Spleen (tissue), 13 donors: Measurements from ENCODE around the gene HEPHL1. TPM values are rescaled to one million over a fixed set of nuclear protein-coding genes. Genes with fewer than 3 reads are reported as not detected.
"Not testable (repeated sequence)": the region's sequence is repeated elsewhere in the genome, so short reads cannot be mapped to it uniquely, and the experiment has no call there.

Source experiments
- DNase-seq: peaks from one replicate; pipeline ENCODE4 v3.0.0-alpha.2; 2020
- H3K27ac ChIP-seq, 8 donors: fragments of 200-600 bp; sonication (generic) in 7 of 8; 1 replicate in 4 of 8; 2 replicates in 4 of 8; pipeline versions ENCODE4 v1.5.0 to v1.8.0; 2016 to 2021; ENCODE audit warnings: inconsistent platforms in 4 of 8, mild to moderate bottlenecking in 4 of 8, moderate library complexity in 1 of 8
- H3K27me3 ChIP-seq, 7 donors: fragments of 200-600 bp; sonication (generic) in 6 of 7; replicated peaks in 1 of 7; 1 replicate in 4 of 7; 2 replicates in 3 of 7; pipeline versions ENCODE4 v1.5.0 to v1.8.0; 2016 to 2021; ENCODE audit warnings: inconsistent platforms in 3 of 7, mild to moderate bottlenecking in 1 of 7
- H3K36me3 ChIP-seq, 6 donors: fragments of 200-600 bp; sonication (generic) in 5 of 6; 1 replicate in 4 of 6; 2 replicates in 2 of 6; pipeline versions ENCODE4 v1.5.0 to v1.8.0; 2016 to 2021; ENCODE audit warnings: inconsistent platforms in 2 of 6
- H3K4me1 ChIP-seq, 6 donors: fragments of 200-600 bp; sonication (generic) in 5 of 6; 1 replicate in 3 of 6; 2 replicates in 3 of 6; pipeline versions ENCODE4 v1.5.0 to v1.8.0; 2016 to 2021; ENCODE audit warnings: inconsistent platforms in 3 of 6
- H3K4me3 ChIP-seq, 8 donors: fragments of 200-600 bp; sonication (generic) in 7 of 8; 1 replicate in 4 of 8; 2 replicates in 4 of 8; pipeline versions ENCODE4 v1.5.0 to v1.8.0; 2016 to 2021; ENCODE audit warnings: inconsistent platforms in 4 of 8, mild to moderate bottlenecking in 4 of 8, moderate library complexity in 2 of 8
- H3K9me3 ChIP-seq, 8 donors: fragments of 200-600 bp; sonication (generic) in 7 of 8; 1 replicate in 4 of 8; 2 replicates in 4 of 8; pipeline versions ENCODE4 v1.5.0 to v1.8.0; 2016 to 2021; ENCODE audit warnings: inconsistent platforms in 4 of 8
- POLR2A ChIP-seq, 3 donors: fragments of 450-650 bp; IDR thresholded peaks; one replicate each; pipeline ENCODE4 v1.5.1; 2017; ENCODE audit warnings: antibody characterized with exemption in 3 of 3, mild to moderate bottlenecking in 1 of 3
- POLR2AphosphoS5 ChIP-seq, 3 donors: sonication (generic); formaldehyde crosslinking; IDR thresholded peaks; one replicate each; pipeline ENCODE4 v1.5.1; 2017; ENCODE audit warnings: antibody characterized with exemption in 3 of 3
- WGBS, 5 donors: extraction: QIAGEN DNeasy Blood & Tissue Kit in 3 of 5; methylation state at CpG; one replicate each; pipeline versions ENCODE4 v1.1.5 to v1.1.7; 2013 to 2018; 5-methylcytosine and 5-hydroxymethylcytosine counted together
- intact Hi-C: fragments of 100-400 bp; cut with DNase I; formaldehyde crosslinking; loops from one replicate; pipeline ENCODE4 v1.15.0; 2023; ENCODE audit warnings: low total_unique reads
- long read RNA-seq, 2 donors: transcript quantifications; one replicate each; lab custom pipeline, GENCODE V29; 2026
- polyA plus RNA-seq, 3 donors: library from polyadenylated mRNA; stranded (reverse); fragments of 200-250 nt; gene quantifications; one replicate each; pipeline ENCODE4 v1.2.1, GENCODE V29; 2013
- total RNA-seq, 7 donors: library from RNA; depleted of rRNA in 3 of 7; stranded (reverse); fragments of >200 nt in 3 of 7; fragmentation: NEBNext Ultra II Directional in 4 of 7; extraction: Animal tissue kit (Norgen Biotek cat#: 25700) in 4 of 7; gene quantifications; one replicate each; pipeline versions ENCODE4 v1.1.0 to v1.2.1, GENCODE V29; 2016 to 2021
- TF ChIP-seq, protein P1 (sequence below), 11 experiments: fragments of 200-600 bp in 7 of 11; fragments of 450-650 bp in 4 of 11; sonication (generic) in 4 of 11; IDR thresholded peaks in 8 of 11; conservative IDR thresholded peaks in 3 of 11; 1 replicate in 7 of 11; 2 replicates in 4 of 11; pipeline versions ENCODE4 v1.4.0 to v1.8.0; 2016 to 2021; ENCODE audit warnings: antibody characterized with exemption in 11 of 11, inconsistent platforms in 4 of 11, mild to moderate bottlenecking in 1 of 11
- donor health status: healthy with polysubstance abuse.
- donor health status: DM: no; HTN: no; CAD: no; lungs with moderate emphysema.
- donor health status: DM: no; HTN: no; CAD: no.
- donor health status: Bipolar disorder and iron deficiency.
- donor health status: healthy.
- donor health status: DM: no; HTN: no; CAD: no.
- donor health status: DM: yes; HTN: yes; CAD: no.

HEPHL1 gene, protein sequence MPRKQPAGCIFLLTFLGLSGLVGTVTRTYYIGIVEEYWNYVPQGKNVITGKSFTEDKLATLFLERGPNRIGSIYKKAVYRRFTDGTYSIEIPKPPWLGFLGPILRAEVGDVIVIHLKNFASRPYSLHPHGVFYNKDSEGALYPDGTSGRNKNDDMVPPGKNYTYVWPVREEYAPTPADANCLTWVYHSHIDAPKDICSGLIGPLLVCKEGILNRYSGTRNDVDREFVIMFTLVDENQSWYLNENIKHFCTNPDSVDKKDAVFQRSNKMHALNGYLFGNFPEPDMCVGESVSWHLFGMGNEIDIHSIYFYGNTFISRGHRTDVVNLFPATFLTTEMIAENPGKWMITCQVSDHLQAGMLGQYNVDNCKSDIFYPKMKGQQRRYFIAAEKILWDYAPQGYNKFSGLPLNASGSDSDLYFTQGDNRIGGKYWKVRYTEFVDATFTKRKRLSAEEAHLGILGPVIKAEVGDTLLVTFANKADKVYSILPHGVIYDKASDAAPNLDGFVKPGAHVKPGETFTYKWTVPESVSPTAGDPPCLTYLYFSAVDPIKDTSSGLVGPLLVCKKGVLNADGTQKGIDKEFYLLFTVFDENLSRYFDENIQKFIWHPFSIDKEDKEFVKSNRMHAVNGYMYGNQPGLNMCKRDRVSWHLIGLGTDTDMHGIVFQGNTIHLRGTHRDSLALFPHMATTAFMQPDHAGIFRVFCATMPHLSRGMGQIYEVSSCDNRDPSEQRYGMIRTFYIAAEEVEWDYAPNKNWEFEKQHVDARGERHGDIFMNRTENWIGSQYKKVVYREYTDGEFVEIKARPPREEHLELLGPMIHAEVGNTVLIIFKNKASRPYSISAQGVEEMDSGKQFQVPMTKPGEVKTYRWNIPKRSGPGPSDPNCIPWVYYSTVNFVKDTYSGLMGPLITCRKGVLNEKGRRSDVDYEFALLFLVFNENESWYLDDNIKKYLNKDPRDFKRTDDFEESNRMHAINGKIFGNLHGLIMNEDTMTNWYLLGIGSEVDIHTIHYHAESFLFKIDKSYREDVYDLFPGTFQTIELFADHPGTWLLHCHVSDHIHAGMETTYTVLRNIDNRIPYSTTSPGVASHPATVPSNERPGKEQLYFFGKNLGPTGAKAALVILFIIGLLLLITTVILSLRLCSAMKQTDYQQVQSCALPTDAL
- not detected for total RNA-seq
- polyA plus RNA-seq, result not detected
- long read RNA-seq, donor 1, result 0 reads
- long read RNA-seq, donor 2, result 0 reads

DNA sequence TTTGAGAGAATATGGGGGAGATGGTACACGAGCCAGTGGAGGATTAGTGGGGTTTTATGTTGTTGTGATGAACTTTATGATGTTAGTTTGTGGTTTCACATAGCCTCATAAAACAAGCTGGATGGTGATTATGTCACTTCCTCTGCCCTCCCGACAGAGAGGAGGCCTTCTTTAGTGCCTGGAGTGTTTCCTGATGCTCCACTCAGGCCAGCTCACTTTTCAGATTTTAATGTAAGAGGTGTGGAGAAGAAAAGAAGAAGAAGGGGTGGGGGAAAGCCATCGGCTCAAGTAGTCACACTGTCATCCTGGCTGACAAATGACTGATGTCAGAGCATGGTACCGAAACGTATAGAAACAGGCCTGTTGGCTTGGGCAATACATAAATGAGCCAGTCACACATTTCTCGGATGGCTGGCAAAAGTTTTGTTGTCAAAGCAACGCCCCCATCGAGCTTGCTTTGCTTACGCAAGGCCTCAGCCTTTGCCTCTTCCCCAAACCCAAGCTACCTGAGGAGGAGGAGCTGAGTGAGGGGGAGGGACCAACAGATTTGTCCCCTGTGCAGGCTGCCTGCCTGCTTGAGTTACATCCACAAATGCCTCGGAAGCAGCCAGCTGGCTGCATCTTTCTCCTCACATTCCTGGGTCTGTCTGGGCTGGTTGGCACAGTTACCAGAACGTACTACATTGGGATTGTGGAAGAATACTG, at the start of gene HEPHL1:
HEPHL1 (plus strand) TSS at position 578 of the 705 bp plus-strand sequence; CDS start at position 593, 15 bp downstream.
- intact Hi-C loops, result no loop called here
- H3K27ac ChIP-seq, result no peak within 1 kb of the TSS
- peaks cover 0 to 2% (median 0%) of the 10 kb centered on the region in 8 donors for H3K9me3 ChIP-seq
- H3K36me3 ChIP-seq, result no peaks in the 10 kb centered on the region
- H3K27me3 ChIP-seq, result no peaks in the 10 kb centered on the region
- WGBS, 5 donors, result 51 to 62% (median 56%) methylated on average over 10 to 11 of the region's 11 CpGs
- no peak for DNase-seq
- no peaks in the 10 kb centered on the region for H3K4me1 ChIP-seq
- no peak within 1 kb of the TSS for H3K4me3 ChIP-seq
- TF ChIP-seq POLR2A (IDR thresholded peaks at IDR 0.05) (no peak), POLR2AphosphoS5 (IDR thresholded peaks at IDR 0.05) (no peak)
- TF ChIP-seq, protein P1, sequence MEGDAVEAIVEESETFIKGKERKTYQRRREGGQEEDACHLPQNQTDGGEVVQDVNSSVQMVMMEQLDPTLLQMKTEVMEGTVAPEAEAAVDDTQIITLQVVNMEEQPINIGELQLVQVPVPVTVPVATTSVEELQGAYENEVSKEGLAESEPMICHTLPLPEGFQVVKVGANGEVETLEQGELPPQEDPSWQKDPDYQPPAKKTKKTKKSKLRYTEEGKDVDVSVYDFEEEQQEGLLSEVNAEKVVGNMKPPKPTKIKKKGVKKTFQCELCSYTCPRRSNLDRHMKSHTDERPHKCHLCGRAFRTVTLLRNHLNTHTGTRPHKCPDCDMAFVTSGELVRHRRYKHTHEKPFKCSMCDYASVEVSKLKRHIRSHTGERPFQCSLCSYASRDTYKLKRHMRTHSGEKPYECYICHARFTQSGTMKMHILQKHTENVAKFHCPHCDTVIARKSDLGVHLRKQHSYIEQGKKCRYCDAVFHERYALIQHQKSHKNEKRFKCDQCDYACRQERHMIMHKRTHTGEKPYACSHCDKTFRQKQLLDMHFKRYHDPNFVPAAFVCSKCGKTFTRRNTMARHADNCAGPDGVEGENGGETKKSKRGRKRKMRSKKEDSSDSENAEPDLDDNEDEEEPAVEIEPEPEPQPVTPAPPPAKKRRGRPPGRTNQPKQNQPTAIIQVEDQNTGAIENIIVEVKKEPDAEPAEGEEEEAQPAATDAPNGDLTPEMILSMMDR (IDR thresholded peaks at IDR 0.05 in 8 of 11, conservative IDR thresholded peaks at IDR 0.05 in 3 of 11), result no peak

DNA sequence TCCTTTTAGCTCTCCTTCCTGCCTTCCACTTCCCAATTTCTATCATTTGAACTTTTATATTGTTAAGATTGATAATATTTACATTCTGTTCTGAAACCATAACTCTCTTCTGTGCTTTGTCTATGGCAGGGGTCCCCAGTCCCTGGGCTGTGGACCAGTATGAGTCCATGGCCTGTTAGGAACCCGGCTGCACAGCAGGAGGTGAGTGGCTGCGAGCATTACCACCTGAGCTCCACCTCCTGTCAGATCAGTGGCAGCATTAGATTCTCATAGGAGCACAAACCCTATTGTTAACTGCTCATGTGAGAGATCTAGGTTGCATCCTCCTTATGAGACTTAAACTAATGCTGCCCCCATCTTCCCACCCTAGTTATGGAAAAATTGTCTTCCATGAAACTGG, 48.4 kb upstream of the HEPHL1 start:
- no peaks in the 10 kb centered on the region for H3K27me3 ChIP-seq
- TF ChIP-seq, protein P1 (IDR thresholded peaks at IDR 0.05 in 8 of 11, conservative IDR thresholded peaks at IDR 0.05 in 3 of 11), result no peak
- TF ChIP-seq POLR2AphosphoS5 (IDR thresholded peaks at IDR 0.05), result no peak
- TF ChIP-seq POLR2A (IDR thresholded peaks at IDR 0.05), result no peak
- no peak overlapping the region for H3K27ac ChIP-seq
- peaks cover 0 to 30% (median 21%) of the 10 kb centered on the region in 8 donors for H3K9me3 ChIP-seq
- WGBS, 5 donors, result 41 to 78% (median 51%) methylated on average over 2 of the region's 2 CpGs
- no peak for DNase-seq
- H3K4me3 ChIP-seq, result no peak overlapping the region
- H3K4me1 ChIP-seq, result peaks cover 0 to 6% (median 0%) of the 10 kb centered on the region in 6 donors
- intact Hi-C loops, result no loop called here
- no peaks in the 10 kb centered on the region for H3K36me3 ChIP-seq

DNA sequence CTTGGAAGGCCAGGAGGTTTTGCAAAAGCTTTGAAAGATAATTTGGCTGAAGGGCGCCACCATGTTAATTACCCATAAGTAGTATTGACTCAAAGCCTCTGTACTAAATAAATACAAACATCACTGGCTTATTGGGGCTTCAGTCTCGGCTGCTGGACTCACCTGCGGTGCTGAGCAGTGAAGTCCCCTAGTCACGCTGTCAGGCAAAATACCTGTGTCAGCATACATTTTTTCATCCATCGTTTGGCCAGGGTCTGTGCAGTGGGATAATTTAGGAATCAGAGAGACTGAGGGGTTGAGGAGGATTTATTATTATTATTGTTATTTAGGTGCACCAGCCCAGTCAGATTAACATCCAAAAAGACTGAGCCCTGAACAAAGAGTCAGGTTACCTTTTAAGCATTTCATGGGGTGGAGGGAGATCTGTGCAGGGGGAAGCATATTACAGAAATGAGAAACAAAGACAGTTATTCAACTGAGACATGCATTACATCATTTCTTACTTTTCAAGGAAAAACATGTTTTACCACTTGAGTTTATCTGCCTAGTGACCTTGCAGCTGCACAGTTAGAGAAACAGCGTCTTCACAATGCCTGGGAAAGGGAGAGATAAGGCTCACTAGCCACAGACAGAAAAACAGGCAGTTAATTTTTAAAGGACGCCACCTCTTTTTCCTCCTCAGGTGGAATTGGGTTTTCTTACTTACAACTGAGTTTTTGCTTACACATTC, 47.7 kb upstream of the HEPHL1 start:
- H3K4me3 ChIP-seq, H3K36me3 ChIP-seq, H3K4me1 ChIP-seq, H3K27ac ChIP-seq, H3K27me3 ChIP-seq, intact Hi-C loops, DNase-seq: not testable (repeated sequence)
- peaks cover 0 to 30% (median 21%) of the 10 kb centered on the region in 8 donors for H3K9me3 ChIP-seq
- WGBS, 5 donors, result 69 to 76% (median 73%) methylated on average over 7 of the region's 7 CpGs
